Right atrium auricular region (tissue), 2 donors: ENCODE measurements around the gene ZNF358. TPM values are rescaled to one million over a fixed set of nuclear protein-coding genes. Genes with fewer than 3 reads are reported as not detected.

Source experiments
- DNase-seq: peaks from one replicate; pipeline ENCODE4 v3.0.0-alpha.2; 2019; ENCODE audit warnings: low spot score
- H3K27ac ChIP-seq, 2 donors: fragments of 200-600 bp; sonication (generic); 1 replicate in 1 of 2; 2 replicates in 1 of 2; pipeline ENCODE4 v1.5.1; 2016 to 2019
- H3K27me3 ChIP-seq, 2 donors: fragments of 200-600 bp; sonication (generic); one replicate each; pipeline versions ENCODE4 v1.5.1 to v1.6.0; 2017 to 2019
- H3K36me3 ChIP-seq: fragments of 200-600 bp; sonication (generic); one replicate; pipeline ENCODE4 v1.5.1; 2016
- H3K4me1 ChIP-seq, 2 donors: fragments of 200-600 bp; sonication (generic); one replicate each; pipeline versions ENCODE4 v1.5.1 to v1.6.0; 2017 to 2019
- H3K4me3 ChIP-seq, 2 donors: fragments of 200-600 bp; sonication (generic); 1 replicate in 1 of 2; 2 replicates in 1 of 2; pipeline ENCODE4 v1.5.1; 2017 to 2019; ENCODE audit warnings: mild to moderate bottlenecking in 1 of 2, moderate library complexity in 1 of 2
- H3K9me3 ChIP-seq, 2 donors: fragments of 200-600 bp; sonication (generic); one replicate each; pipeline ENCODE4 v1.5.1; 2019
- CTCF ChIP-seq, 2 donors: fragments of 200-600 bp; sonication (generic); IDR thresholded peaks; one replicate each; pipeline ENCODE4 v1.5.1; 2019; ENCODE audit warnings: antibody characterized with exemption in 2 of 2
- total RNA-seq, 2 donors: library from RNA; depleted of rRNA; stranded (reverse); fragments of >200 nt; gene quantifications; one replicate each; pipeline ENCODE4 v1.1.0, GENCODE V29; 2016

Gene ZNF358
- total RNA-seq, 2 donors from 2014 or later: 109 to 119 TPM

GRCh38 chr19:7516878-7517277, 975 bp downstream of the ZNF358 start:
- Histone ChIP-seq H3K27me3 (no peaks in the 10 kb centered on the region), H3K9me3 (no peaks in the 10 kb centered on the region), H3K4me1 (peaks cover 0 to 25% of the 10 kb centered on the region in 2 donors), H3K36me3 (peaks cover 11% of the 10 kb centered on the region), H3K27ac (peak overlapping the region; percentile 87 to 88), H3K4me3 (peak overlapping the region; percentile 73 to 91)
- no peak for TF ChIP-seq CTCF (IDR thresholded peaks at IDR 0.05)
- no peak for DNase-seq

- peaks cover 0 to 40% of the 10 kb centered on the region in 2 donors for H3K4me1 ChIP-seq
- TF ChIP-seq CTCF (IDR thresholded peaks at IDR 0.05): no peak
- no peak for DNase-seq
These were observed 3.6 kb downstream of the ZNF358 start for GRCh38 chr19:7519361-7520130.

GRCh38 chr19:7520131-7521051, 4.5 kb downstream of the ZNF358 start:
- DNase-seq: no peak
- peaks cover 0 to 37% of the 10 kb centered on the region in 2 donors for H3K4me1 ChIP-seq
- no peak overlapping the region for H3K4me3 ChIP-seq
- H3K36me3 ChIP-seq: peaks cover 14% of the 10 kb centered on the region
- H3K27me3 ChIP-seq: no peaks in the 10 kb centered on the region
- no peak for TF ChIP-seq CTCF (IDR thresholded peaks at IDR 0.05)
- no peaks in the 10 kb centered on the region for H3K9me3 ChIP-seq
- H3K27ac ChIP-seq: no peak overlapping the region

More at GRCh38 chr19:7519361-7520130, 3.6 kb downstream of the ZNF358 start:
- Histone ChIP-seq H3K27ac (no peak overlapping the region), H3K9me3 (no peaks in the 10 kb centered on the region), H3K27me3 (no peaks in the 10 kb centered on the region), H3K36me3 (peaks cover 11% of the 10 kb centered on the region), H3K4me3 (no peak overlapping the region)

- H3K4me3 ChIP-seq: peak overlapping the region in 1 of 2 donors; percentile 81
- TF ChIP-seq CTCF (IDR thresholded peaks at IDR 0.05): no peak
- no peak for DNase-seq
- peaks cover 20% of the 10 kb centered on the region for H3K36me3 ChIP-seq
- peaks cover 0 to 32% of the 10 kb centered on the region in 2 donors for H3K4me1 ChIP-seq
- no peaks in the 10 kb centered on the region for H3K27me3 ChIP-seq
- no peaks in the 10 kb centered on the region for H3K9me3 ChIP-seq
- H3K27ac ChIP-seq: peak overlapping the region; percentile 17 to 71
These were observed 5.7 kb downstream of the ZNF358 start for GRCh38 chr19:7521551-7522071.

- H3K36me3 ChIP-seq: peaks cover 26% of the 10 kb centered on the region
- peak within 1 kb of the TSS; percentile 17 to 71 for H3K27ac ChIP-seq
- H3K27me3 ChIP-seq: no peaks in the 10 kb centered on the region
- peaks cover 0 to 25% of the 10 kb centered on the region in 2 donors for H3K4me1 ChIP-seq
- DNase-seq: peak; percentile 99
- no peaks in the 10 kb centered on the region for H3K9me3 ChIP-seq
- peak within 1 kb of the TSS; percentile 77 to 81 for H3K4me3 ChIP-seq
- no peak for TF ChIP-seq CTCF (IDR thresholded peaks at IDR 0.05)
These were observed 6.4 kb downstream of the ZNF358 start, which contains the start of gene MCOLN1 for GRCh38 chr19:7522072-7522922. TSS of gene MCOLN1 (plus strand) at chr19:7522624. CDS start at chr19:7522751, 127 bp downstream.
